Spleen (tissue), 7 donors: ENCODE data around the gene ATXN7L1.

Source experiments
- CTCF ChIP-seq, 11 experiments: fragments of 200-600 bp in 7 of 11; fragments of 450-650 bp in 4 of 11; sonication (generic) in 4 of 11; IDR thresholded peaks in 8 of 11; conservative IDR thresholded peaks in 3 of 11; 1 replicate in 7 of 11; 2 replicates in 4 of 11; pipeline versions ENCODE4 v1.4.0 to v1.8.0; 2016 to 2021; ENCODE audit warnings: antibody characterized with exemption in 11 of 11, inconsistent platforms in 4 of 11, mild to moderate bottlenecking in 1 of 11
- POLR2A ChIP-seq, 3 donors: fragments of 450-650 bp; IDR thresholded peaks; one replicate each; pipeline ENCODE4 v1.5.1; 2017; ENCODE audit warnings: antibody characterized with exemption in 3 of 3, mild to moderate bottlenecking in 1 of 3
- POLR2AphosphoS5 ChIP-seq, 3 donors: sonication (generic); formaldehyde crosslinking; IDR thresholded peaks; one replicate each; pipeline ENCODE4 v1.5.1; 2017; ENCODE audit warnings: antibody characterized with exemption in 3 of 3
- donor health status: DM: no; HTN: no; CAD: no; lungs with moderate emphysema.
- donor health status: DM: no; HTN: no; CAD: no.
- donor health status: DM: no; HTN: no; CAD: no.

DNA sequence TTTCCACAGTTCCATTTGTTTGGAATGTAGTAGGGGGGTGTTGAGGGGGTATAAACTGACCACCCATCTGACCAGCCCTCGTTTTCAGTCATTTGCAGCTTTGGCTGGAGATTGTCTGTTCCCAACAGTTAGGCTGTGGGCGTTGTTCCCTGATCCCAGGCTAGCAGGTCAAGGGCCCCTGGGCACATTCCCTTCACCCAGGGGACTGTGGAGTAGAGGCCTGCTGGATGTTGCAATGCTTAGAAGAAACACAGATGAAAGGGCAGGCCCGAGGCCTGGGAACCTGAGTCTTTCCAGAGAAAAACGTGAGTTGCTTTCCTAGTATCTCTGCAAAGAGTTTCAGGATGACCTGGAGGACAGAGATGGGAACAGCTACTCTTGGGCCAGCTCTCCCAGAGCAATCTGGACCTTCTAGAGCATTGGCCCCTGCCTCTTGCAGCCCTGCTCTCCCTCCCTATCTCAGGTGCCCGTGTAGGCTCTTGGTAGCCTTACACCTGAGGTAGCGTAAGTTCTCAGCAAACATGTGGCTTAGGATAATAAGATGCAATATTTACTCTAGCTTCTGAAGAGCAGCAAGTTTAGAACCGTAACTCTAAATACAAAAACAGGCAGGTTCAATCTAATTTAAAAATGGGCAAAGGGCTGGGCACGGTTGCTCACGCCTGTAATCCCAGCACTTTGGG is 195.8 kb downstream of the ATXN7L1 start:
- TF ChIP-seq CTCF (IDR thresholded peaks at IDR 0.05 in 8 of 11, conservative IDR thresholded peaks at IDR 0.05 in 3 of 11) (no peak), POLR2AphosphoS5 (IDR thresholded peaks at IDR 0.05) (peak in 1 of 3 donors; percentile 23), POLR2A (IDR thresholded peaks at IDR 0.05) (no peak)
